Stomach (tissue), 9 donors: ENCODE measurements around the gene ZFAND2B. TPM values are rescaled to one million over a fixed set of nuclear protein-coding genes. Genes with fewer than 3 reads are reported as not detected.
A peak's percentile ranks its signal among the peaks of the same experiment; 100 is the strongest.

Source experiments
- DNase-seq, 2 donors: peaks; one replicate each; pipeline versions ENCODE4 v3.0.0 to v3.0.0-alpha.2; 2013 to 2019
- H3K27ac ChIP-seq, 5 donors: fragments of 200-600 bp in 4 of 5; sonication (generic) in 4 of 5; one replicate each; pipeline ENCODE4 v1.5.1; 2013 to 2019; ENCODE audit warnings: mild to moderate bottlenecking in 1 of 5, moderate library complexity in 1 of 5
- H3K27me3 ChIP-seq, 3 donors: fragments of 200-600 bp; sonication (generic); one replicate each; pipeline ENCODE4 v1.5.1; 2017 to 2019; ENCODE audit warnings: mixed run types in 1 of 3
- H3K36me3 ChIP-seq, 4 donors: fragments of 200-600 bp; sonication (generic); 1 replicate in 3 of 4; 2 replicates in 1 of 4; pipeline ENCODE4 v1.5.1; 2016 to 2019
- H3K4me1 ChIP-seq, 4 donors: fragments of 200-600 bp; sonication (generic); one replicate each; pipeline ENCODE4 v1.5.1; 2016 to 2019
- H3K4me3 ChIP-seq, 4 donors: fragments of 200-600 bp; sonication (generic) in 3 of 4; one replicate each; pipeline ENCODE4 v1.5.1; 2016 to 2019; ENCODE audit warnings: mild to moderate bottlenecking in 1 of 4
- H3K9me3 ChIP-seq, 4 donors: fragments of 200-600 bp; sonication (generic); one replicate each; pipeline ENCODE4 v1.5.1; 2016 to 2019
- EP300 ChIP-seq: sonication (generic); formaldehyde crosslinking; IDR thresholded peaks from one replicate; pipeline ENCODE4 v1.6.1; 2017; ENCODE audit warnings: antibody characterized with exemption
- POLR2A ChIP-seq, 4 donors: fragments of 450-650 bp; IDR thresholded peaks; one replicate each; pipeline ENCODE4 v1.6.1; 2016; ENCODE audit warnings: antibody characterized with exemption in 4 of 4, control low read depth in 2 of 4, mild to moderate bottlenecking in 1 of 4, moderate library complexity in 1 of 4
- POLR2AphosphoS5 ChIP-seq, 3 donors: sonication (generic); formaldehyde crosslinking; IDR thresholded peaks; one replicate each; pipeline ENCODE4 v1.6.1; 2016; ENCODE audit warnings: antibody characterized with exemption in 3 of 3
- WGBS, 5 donors: extraction: QIAGEN DNeasy Blood & Tissue Kit in 3 of 5; methylation state at CpG; one replicate each; pipeline versions ENCODE4 v1.1.5 to v1.1.7; 2013 to 2018; 5-methylcytosine and 5-hydroxymethylcytosine counted together
- intact Hi-C: fragments of 100-400 bp; cut with DNase I; formaldehyde crosslinking; loops from one replicate; pipeline ENCODE4 v1.15.1; 2023; ENCODE audit warnings: low total_unique reads
- polyA plus RNA-seq, 3 donors: library from polyadenylated mRNA; stranded (reverse); fragments of 200-250 nt; gene quantifications; one replicate each; pipeline ENCODE4 v1.2.3, GENCODE V29; 2013
- total RNA-seq, 5 donors: library from RNA; depleted of rRNA; stranded (reverse); fragments of >200 nt; gene quantifications; one replicate each; pipeline versions ENCODE4 v1.1.0 to v1.2.3, GENCODE V29; 2014 to 2016
- TF ChIP-seq, protein P1 (sequence below), 7 experiments: fragments of 450-650 bp in 4 of 7; fragments of 200-600 bp in 3 of 7; sonication (generic) in 3 of 7; IDR thresholded peaks; one replicate each; pipeline ENCODE4 v1.5.1; 2016 to 2019; ENCODE audit warnings: antibody characterized with exemption in 7 of 7, control low read depth in 2 of 7, mild to moderate bottlenecking in 1 of 7
- donor health status: healthy with polysubstance abuse.
- donor health status: Bipolar disorder and iron deficiency.
- donor health status: healthy.

The ZFAND2B gene
- total and polyA plus RNA-seq, 8 donors, result 21.3 to 81.3 (median 44.7) TPM

DNA sequence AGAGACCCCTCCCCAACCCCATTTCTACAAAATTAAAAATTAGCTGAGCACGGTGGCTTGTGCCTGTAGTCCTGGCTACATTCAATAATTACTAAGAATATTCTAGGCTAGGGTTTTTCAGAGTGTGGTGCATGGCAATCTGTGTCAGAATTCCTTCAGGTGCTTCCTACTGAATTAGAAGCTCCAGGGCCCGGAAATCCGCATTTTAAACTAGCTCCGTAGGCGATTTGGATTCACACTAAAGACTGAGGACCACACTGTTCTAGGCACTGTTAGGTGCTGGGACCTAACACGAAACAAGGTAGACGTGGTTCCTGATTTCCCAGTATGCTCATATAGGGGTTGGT, 628 bp upstream of the ZFAND2B start:
- intact Hi-C loops, result no loop called here
- 12 to 22% (median 13%) methylated on average over 7 of the region's 7 CpGs for WGBS, 5 donors
- peak overlapping the region; percentile 97 to 98 (median 97) for H3K27ac ChIP-seq

DNA sequence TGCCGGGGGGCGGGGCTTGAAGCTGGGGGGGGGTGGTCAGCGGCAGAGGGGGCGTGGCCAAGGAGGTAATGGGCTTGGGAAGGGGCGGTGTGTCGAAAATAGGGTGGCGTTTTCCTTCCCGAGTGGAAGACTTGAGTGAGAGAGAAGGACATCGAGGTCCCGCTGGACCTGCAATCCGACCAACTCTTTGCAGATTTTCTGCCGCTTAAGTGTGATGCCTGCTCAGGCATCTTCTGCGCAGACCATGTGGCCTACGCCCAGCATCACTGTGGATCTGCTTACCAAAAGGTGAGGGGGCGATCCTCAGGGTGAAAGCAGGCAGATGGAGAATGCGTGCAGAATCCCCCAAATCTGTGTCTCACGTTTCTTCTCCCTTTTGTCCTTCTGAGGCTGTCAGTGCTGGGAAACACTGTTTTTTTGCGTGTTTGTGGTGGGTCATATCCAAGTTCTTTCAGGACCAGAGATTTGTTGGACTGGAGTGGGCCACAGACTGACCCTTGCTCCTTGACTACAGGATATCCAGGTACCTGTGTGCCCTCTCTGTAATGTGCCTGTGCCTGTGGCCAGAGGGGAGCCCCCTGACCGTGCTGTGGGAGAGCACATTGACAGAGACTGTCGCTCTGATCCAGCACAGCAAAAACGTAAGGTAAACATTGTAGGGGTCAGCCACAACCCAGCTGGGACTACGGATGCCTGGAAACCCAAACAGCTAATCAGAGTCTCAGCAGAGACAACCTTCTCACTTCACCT, 727 bp downstream of the ZFAND2B start:
- intact Hi-C loops, result no loop called here
- DNase-seq, result no peak
- peak overlapping the region; percentile 96 to 98 (median 97) for H3K27ac ChIP-seq
- H3K4me3 ChIP-seq, result peak overlapping the region; percentile 56 to 83 (median 64)
- H3K9me3 ChIP-seq, result no peaks in the 10 kb centered on the region
- peaks cover 28 to 42% (median 41%) of the 10 kb centered on the region in 4 donors for H3K36me3 ChIP-seq
- no peaks in the 10 kb centered on the region for H3K27me3 ChIP-seq
- H3K4me1 ChIP-seq, result peaks cover 15 to 34% (median 25%) of the 10 kb centered on the region in 4 donors
- 7 to 14% (median 11%) methylated on average over 19 to 22 of the region's 22 CpGs for WGBS, 5 donors
- TF ChIP-seq POLR2AphosphoS5 (IDR thresholded peaks at IDR 0.05) (no peak), EP300 (no peak), POLR2A (IDR thresholded peaks at IDR 0.05) (no peak)
- TF ChIP-seq, protein P1, sequence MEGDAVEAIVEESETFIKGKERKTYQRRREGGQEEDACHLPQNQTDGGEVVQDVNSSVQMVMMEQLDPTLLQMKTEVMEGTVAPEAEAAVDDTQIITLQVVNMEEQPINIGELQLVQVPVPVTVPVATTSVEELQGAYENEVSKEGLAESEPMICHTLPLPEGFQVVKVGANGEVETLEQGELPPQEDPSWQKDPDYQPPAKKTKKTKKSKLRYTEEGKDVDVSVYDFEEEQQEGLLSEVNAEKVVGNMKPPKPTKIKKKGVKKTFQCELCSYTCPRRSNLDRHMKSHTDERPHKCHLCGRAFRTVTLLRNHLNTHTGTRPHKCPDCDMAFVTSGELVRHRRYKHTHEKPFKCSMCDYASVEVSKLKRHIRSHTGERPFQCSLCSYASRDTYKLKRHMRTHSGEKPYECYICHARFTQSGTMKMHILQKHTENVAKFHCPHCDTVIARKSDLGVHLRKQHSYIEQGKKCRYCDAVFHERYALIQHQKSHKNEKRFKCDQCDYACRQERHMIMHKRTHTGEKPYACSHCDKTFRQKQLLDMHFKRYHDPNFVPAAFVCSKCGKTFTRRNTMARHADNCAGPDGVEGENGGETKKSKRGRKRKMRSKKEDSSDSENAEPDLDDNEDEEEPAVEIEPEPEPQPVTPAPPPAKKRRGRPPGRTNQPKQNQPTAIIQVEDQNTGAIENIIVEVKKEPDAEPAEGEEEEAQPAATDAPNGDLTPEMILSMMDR (IDR thresholded peaks at IDR 0.05), result no peak

More for the DNA sequence above, 628 bp upstream of the ZFAND2B start:
- Histone ChIP-seq H3K4me1 (peaks cover 15 to 38% (median 29%) of the 10 kb centered on the region in 4 donors), H3K27me3 (no peaks in the 10 kb centered on the region), H3K36me3 (peaks cover 23 to 33% (median 32%) of the 10 kb centered on the region in 4 donors), H3K4me3 (peak overlapping the region; percentile 56 to 83 (median 64)), H3K9me3 (no peaks in the 10 kb centered on the region)
- TF ChIP-seq POLR2A (IDR thresholded peaks at IDR 0.05), result no peak
- TF ChIP-seq POLR2AphosphoS5 (IDR thresholded peaks at IDR 0.05), result no peak
- TF ChIP-seq, protein P1 (IDR thresholded peaks at IDR 0.05), result no peak
- DNase-seq, result no peak

DNA sequence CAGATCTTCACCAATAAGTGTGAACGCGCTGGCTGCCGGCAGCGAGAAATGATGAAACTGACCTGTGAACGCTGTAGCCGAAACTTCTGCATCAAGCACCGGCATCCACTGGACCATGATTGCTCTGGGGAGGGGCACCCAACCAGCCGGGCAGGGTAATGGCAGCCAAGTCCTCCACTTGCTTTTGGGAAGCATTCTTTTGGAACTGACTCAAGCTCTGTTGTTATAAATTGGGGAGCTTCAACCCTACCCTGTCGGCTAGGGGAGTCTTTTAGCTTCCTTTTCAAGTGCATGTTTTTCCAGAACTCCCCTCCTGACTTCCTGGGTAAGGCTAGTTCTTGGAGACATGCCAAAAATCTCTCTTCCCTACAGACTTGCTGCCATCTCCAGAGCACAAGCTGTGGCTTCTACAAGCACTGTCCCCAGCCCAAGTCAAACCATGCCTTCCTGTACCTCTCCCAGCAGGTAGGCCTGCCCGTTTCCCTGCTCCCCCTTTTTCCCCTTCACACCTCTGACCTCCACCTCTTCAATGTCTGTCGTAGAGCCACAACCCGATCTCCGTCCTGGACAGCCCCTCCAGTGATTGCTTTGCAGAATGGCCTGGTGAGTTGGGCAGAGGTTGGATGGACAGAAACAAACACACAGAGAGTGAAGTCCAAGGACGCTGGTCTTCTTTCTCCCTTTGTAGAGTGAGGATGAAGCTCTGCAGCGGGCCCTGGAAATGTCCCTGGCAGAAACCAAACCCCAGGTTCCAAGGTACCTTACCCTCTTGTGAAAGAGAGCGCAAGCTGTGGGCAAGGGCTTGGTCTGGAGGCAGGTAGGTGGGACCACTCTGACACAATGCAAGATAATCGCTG, 1.5 kb downstream of the ZFAND2B start:
- Histone ChIP-seq H3K4me3 (peak overlapping the region in 3 of 4 donors; percentile 56 to 65 (median 63)), H3K27ac (peak overlapping the region; percentile 96 to 98 (median 97)), H3K4me1 (peaks cover 15 to 34% (median 25%) of the 10 kb centered on the region in 4 donors), H3K36me3 (peaks cover 36 to 50% (median 49%) of the 10 kb centered on the region in 4 donors), H3K27me3 (no peaks in the 10 kb centered on the region), H3K9me3 (no peaks in the 10 kb centered on the region)
- peak in 1 of 2 donors; percentile 46 for DNase-seq
- 58 to 62% (median 61%) methylated on average over 17 of the region's 17 CpGs for WGBS, 5 donors
- TF ChIP-seq EP300 (no peak), POLR2AphosphoS5 (IDR thresholded peaks at IDR 0.05) (no peak), POLR2A (IDR thresholded peaks at IDR 0.05) (no peak)
- TF ChIP-seq, protein P1 (IDR thresholded peaks at IDR 0.05), result no peak
- intact Hi-C loops, result no loop called here
